ENCODE measurements around the gene SSC5D.

- TF ChIP-seq POLR2A (IDR thresholded peaks at IDR 0.05; ENCODE audit: low read length) = no peak
- TF ChIP-seq GATA1 (IDR thresholded peaks at IDR 0.05; ENCODE audit: low read depth, low read length) = no peak
Measured at GRCh38 chr19:55456347-55456746, 31.9 kb upstream of the SSC5D start.

Measured in erythroblast (primary cell).